ENCODE data around the gene SLC24A4. TPM values are rescaled to one million over a fixed set of nuclear protein-coding genes. Genes with fewer than 3 reads are reported as not detected.

Gene SLC24A4
- total and polyA plus RNA-seq, 5 donors from 2014 or later, result 0.91 TPM; not detected in 4

DNA sequence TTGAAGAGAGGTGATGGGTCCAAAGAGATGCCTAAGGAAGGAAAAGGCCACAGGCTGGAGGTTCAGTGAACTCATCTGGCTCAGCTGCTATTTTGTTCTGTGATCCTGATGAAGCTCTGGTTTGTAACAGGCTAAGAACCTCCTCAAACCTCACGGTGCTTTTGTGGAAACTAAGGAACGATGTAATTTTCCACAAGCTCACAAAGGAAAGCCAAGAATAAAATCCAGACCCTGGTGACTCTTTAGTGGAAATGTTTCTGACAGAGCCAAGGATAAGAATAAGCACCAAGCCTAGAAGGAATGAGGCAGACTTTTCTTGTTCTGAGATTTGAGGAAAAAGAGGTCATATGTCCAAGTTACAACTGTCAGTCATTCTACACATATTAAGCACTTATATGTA is 93.6 kb downstream of the SLC24A4 start:
- no peak overlapping the region for H3K27ac Mint-ChIP-seq
- Histone ChIP-seq H3K4me3 (ENCODE audit: low read depth, low read length) (no peak overlapping the region), H3K27me3 (ENCODE audit: control insufficient read depth, insufficient read depth, low read length) (no peaks in the 10 kb centered on the region), H3K36me3 (ENCODE audit: control insufficient read depth, insufficient read depth, low read length) (no peaks in the 10 kb centered on the region), H3K4me1 (ENCODE audit: control insufficient read depth, insufficient read depth, low read length, poor library complexity, severe bottlenecking) (no peaks in the 10 kb centered on the region), H3K9me3 (ENCODE audit: control insufficient read depth in 2 of 2, low read length in 2 of 2) (no peaks in the 10 kb centered on the region), H3K27ac (ENCODE audit: insufficient read depth, low read length, poor library complexity, severe bottlenecking) (no peak overlapping the region)
- H3K4me1 Mint-ChIP-seq, result no peaks in the 10 kb centered on the region
- no peak for DNase-seq
- no peaks in the 10 kb centered on the region for H3K36me3 Mint-ChIP-seq
- peaks cover 0 to 2% (median 0%) of the 10 kb centered on the region in 7 donors for H3K9me3 Mint-ChIP-seq
- H3K4me3 Mint-ChIP-seq, result no peak overlapping the region
- ATAC-seq (ENCODE audit: low read depth in 2 of 2), result no peak
- H3K27me3 Mint-ChIP-seq, result peaks cover 6% of the 10 kb centered on the region

DNA sequence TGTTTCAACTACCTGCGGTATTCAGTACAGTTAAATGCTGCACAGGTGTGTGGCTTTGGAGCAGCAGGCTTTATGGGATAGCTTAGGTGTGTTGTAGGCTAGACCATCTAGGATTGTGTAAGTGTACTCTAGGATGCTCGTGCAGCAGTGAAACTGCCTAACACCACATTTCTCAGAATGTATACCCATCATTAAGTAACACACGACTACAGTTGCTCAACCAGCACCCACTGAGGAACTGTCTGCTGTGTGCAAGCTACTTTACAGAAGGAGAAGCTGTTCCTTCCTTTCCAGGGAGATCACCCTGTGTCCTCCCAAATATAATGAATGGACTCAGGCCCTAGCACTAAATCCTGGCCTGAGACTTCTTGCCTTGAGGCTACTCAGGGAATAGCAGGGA is 94.8 kb downstream of the SLC24A4 start:
- DNase-seq, result no peak
- Histone ChIP-seq H3K27me3 (ENCODE audit: control insufficient read depth, insufficient read depth, low read length) (peaks cover 2% of the 10 kb centered on the region), H3K27ac (ENCODE audit: insufficient read depth, low read length, poor library complexity, severe bottlenecking) (no peak overlapping the region), H3K9me3 (ENCODE audit: control insufficient read depth in 2 of 2, low read length in 2 of 2) (no peaks in the 10 kb centered on the region), H3K4me3 (ENCODE audit: low read depth, low read length) (no peak overlapping the region), H3K4me1 (ENCODE audit: control insufficient read depth, insufficient read depth, low read length, poor library complexity, severe bottlenecking) (no peaks in the 10 kb centered on the region), H3K36me3 (ENCODE audit: control insufficient read depth, insufficient read depth, low read length) (no peaks in the 10 kb centered on the region)
- Mint-ChIP-seq H3K4me3 (no peak overlapping the region), H3K27me3 (peaks cover 9% of the 10 kb centered on the region), H3K27ac (no peak overlapping the region), H3K9me3 (peaks cover 0 to 2% (median 0%) of the 10 kb centered on the region in 7 donors), H3K4me1 (no peaks in the 10 kb centered on the region), H3K36me3 (no peaks in the 10 kb centered on the region)
- ATAC-seq (ENCODE audit: low read depth in 2 of 2), result no peak

DNA sequence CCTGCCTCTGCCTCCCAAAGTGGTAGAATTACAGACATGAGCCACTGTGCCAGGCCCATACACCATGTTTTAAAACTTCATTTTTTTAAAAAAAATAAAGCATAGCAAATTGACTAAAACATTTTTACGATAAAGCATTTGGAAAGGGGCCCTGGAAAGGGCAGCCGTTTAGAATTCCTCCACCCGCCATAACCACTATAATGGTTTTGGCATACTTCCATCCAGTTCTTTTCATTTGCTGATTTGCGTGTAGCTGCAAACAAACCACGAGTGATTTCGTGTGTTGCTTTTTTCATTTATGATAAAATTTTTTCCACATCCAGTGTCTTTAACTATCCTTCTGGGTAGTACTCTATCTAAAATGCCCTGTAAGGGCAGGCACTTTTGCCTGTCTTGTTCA is 98.8 kb downstream of the SLC24A4 start:
- H3K27ac ChIP-seq (ENCODE audit: insufficient read depth, low read length, poor library complexity, severe bottlenecking), result no peak overlapping the region
- Mint-ChIP-seq H3K4me3 (no peak overlapping the region), H3K4me1 (peaks cover 0 to 2% (median under 1%) of the 10 kb centered on the region in 4 donors), H3K27ac (no peak overlapping the region), H3K27me3 (peaks cover 4% of the 10 kb centered on the region), H3K9me3 (peaks cover 0 to 4% (median 0%) of the 10 kb centered on the region in 7 donors), H3K36me3 (no peaks in the 10 kb centered on the region)
- H3K9me3 ChIP-seq (ENCODE audit: control insufficient read depth in 2 of 2, low read length in 2 of 2), result no peaks in the 10 kb centered on the region
- no peaks in the 10 kb centered on the region for H3K36me3 ChIP-seq (ENCODE audit: control insufficient read depth, insufficient read depth, low read length)
- no peaks in the 10 kb centered on the region for H3K4me1 ChIP-seq (ENCODE audit: control insufficient read depth, insufficient read depth, low read length, poor library complexity, severe bottlenecking)
- ATAC-seq (ENCODE audit: low read depth in 2 of 2), result no peak
- peaks cover 2% of the 10 kb centered on the region for H3K27me3 ChIP-seq (ENCODE audit: control insufficient read depth, insufficient read depth, low read length)
- H3K4me3 ChIP-seq (ENCODE audit: low read depth, low read length), result no peak overlapping the region
- DNase-seq, result no peak

DNA sequence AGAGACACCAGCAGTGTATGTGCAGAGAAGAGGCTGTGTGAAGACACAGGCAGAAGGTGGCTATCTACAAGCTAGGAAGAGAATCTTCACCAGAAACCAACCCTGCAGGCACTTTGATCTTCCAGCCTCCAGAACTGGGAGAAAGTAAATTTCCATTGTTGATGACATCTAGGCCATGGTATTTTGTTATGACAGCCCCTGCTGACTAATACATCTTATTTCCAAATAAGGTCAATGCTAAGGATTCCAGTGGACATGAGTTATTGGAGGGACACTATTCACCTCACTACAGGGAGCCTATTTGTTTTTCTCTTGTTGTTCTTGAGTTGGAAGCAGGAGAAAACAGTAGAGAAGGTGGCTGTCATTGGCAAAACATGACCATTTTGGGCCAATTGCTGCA is 102.1 kb downstream of the SLC24A4 start:
- no peak overlapping the region for H3K4me3 ChIP-seq (ENCODE audit: low read depth, low read length)
- peaks cover 4% of the 10 kb centered on the region for H3K27me3 Mint-ChIP-seq
- ATAC-seq (ENCODE audit: low read depth in 2 of 2) (no peak), DNase-seq (no peak)
- no peaks in the 10 kb centered on the region for H3K36me3 Mint-ChIP-seq
- no peaks in the 10 kb centered on the region for H3K9me3 ChIP-seq (ENCODE audit: control insufficient read depth in 2 of 2, low read length in 2 of 2)
- H3K27me3 ChIP-seq (ENCODE audit: control insufficient read depth, insufficient read depth, low read length), result peaks cover 2% of the 10 kb centered on the region
- H3K27ac Mint-ChIP-seq, result no peak overlapping the region
- H3K27ac ChIP-seq (ENCODE audit: insufficient read depth, low read length, poor library complexity, severe bottlenecking), result no peak overlapping the region
- no peak overlapping the region for H3K4me3 Mint-ChIP-seq
- no peaks in the 10 kb centered on the region for H3K36me3 ChIP-seq (ENCODE audit: control insufficient read depth, insufficient read depth, low read length)
- peaks cover 0 to 2% (median under 1%) of the 10 kb centered on the region in 4 donors for H3K4me1 Mint-ChIP-seq
- no peaks in the 10 kb centered on the region for H3K4me1 ChIP-seq (ENCODE audit: control insufficient read depth, insufficient read depth, low read length, poor library complexity, severe bottlenecking)
- peaks cover 0 to 3% (median 0%) of the 10 kb centered on the region in 7 donors for H3K9me3 Mint-ChIP-seq

DNA sequence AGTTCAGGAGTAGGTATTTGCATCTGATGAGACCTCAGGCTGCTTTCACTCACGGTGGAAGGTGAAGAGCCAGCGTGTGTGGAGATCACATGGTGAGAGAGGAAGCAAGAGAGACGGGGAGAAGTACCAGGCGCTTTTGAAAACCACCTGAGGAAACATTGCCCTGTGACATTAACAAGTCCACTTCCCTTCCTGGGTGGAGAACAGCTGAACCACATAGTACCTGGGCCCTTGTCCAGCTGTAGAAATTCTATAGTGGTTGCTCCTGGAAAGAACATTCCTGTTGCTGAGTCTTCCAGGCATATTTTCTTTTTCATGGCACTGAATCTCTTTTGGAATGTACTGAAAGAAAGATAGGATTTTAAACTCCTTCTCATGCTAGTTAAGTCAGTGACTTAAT is 103.3 kb downstream of the SLC24A4 start:
- ATAC-seq (ENCODE audit: low read depth in 2 of 2), result no peak
- Mint-ChIP-seq H3K4me3 (no peak overlapping the region), H3K27me3 (peaks cover 4% of the 10 kb centered on the region), H3K27ac (peak overlapping the region in 1 of 3 donors; percentile 57), H3K4me1 (peaks cover 0 to 2% (median under 1%) of the 10 kb centered on the region in 4 donors), H3K36me3 (no peaks in the 10 kb centered on the region), H3K9me3 (peaks cover 0 to 4% (median 0%) of the 10 kb centered on the region in 7 donors)
- Histone ChIP-seq H3K36me3 (ENCODE audit: control insufficient read depth, insufficient read depth, low read length) (no peaks in the 10 kb centered on the region), H3K4me3 (ENCODE audit: low read depth, low read length) (no peak overlapping the region), H3K4me1 (ENCODE audit: control insufficient read depth, insufficient read depth, low read length, poor library complexity, severe bottlenecking) (no peaks in the 10 kb centered on the region), H3K27me3 (ENCODE audit: control insufficient read depth, insufficient read depth, low read length) (peaks cover 2% of the 10 kb centered on the region), H3K9me3 (ENCODE audit: control insufficient read depth in 2 of 2, low read length in 2 of 2) (no peaks in the 10 kb centered on the region), H3K27ac (ENCODE audit: insufficient read depth, low read length, poor library complexity, severe bottlenecking) (no peak overlapping the region)
- peak in 1 of 3 donors; percentile 25 for DNase-seq

DNA sequence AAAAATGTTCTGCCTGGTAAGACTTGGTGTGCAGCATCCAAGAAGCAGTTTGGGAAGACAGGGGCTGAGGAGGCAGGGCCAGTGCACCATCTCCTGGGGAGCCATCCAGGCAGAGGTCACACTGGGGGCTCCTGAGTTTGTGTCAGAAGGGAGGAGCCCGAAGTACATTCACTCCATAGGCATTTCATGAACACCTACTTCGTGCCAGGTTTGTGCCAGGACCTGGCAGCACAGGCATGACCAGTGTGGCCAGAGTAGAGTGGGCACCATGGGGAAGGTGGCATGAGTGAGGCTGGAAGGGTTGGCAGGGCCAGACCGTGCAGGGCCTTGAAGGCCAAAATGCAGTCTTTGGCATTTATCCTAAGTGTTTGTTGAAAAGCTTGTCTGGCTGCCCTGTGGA is 104.1 kb downstream of the SLC24A4 start:
- no peaks in the 10 kb centered on the region for H3K4me1 ChIP-seq (ENCODE audit: control insufficient read depth, insufficient read depth, low read length, poor library complexity, severe bottlenecking)
- ATAC-seq (ENCODE audit: low read depth in 2 of 2) (no peak), DNase-seq (no peak)
- H3K9me3 ChIP-seq (ENCODE audit: control insufficient read depth in 2 of 2, low read length in 2 of 2), result no peaks in the 10 kb centered on the region
- no peaks in the 10 kb centered on the region for H3K36me3 ChIP-seq (ENCODE audit: control insufficient read depth, insufficient read depth, low read length)
- H3K27ac ChIP-seq (ENCODE audit: insufficient read depth, low read length, poor library complexity, severe bottlenecking), result no peak overlapping the region
- Mint-ChIP-seq H3K4me3 (no peak overlapping the region), H3K9me3 (peaks cover 0 to 4% (median 0%) of the 10 kb centered on the region in 7 donors), H3K36me3 (no peaks in the 10 kb centered on the region), H3K27ac (peak overlapping the region in 1 of 3 donors; percentile 71), H3K27me3 (peaks cover under 1% of the 10 kb centered on the region), H3K4me1 (peaks cover 0 to 2% (median under 1%) of the 10 kb centered on the region in 4 donors)
- H3K27me3 ChIP-seq (ENCODE audit: control insufficient read depth, insufficient read depth, low read length), result no peaks in the 10 kb centered on the region
- no peak overlapping the region for H3K4me3 ChIP-seq (ENCODE audit: low read depth, low read length)

DNA sequence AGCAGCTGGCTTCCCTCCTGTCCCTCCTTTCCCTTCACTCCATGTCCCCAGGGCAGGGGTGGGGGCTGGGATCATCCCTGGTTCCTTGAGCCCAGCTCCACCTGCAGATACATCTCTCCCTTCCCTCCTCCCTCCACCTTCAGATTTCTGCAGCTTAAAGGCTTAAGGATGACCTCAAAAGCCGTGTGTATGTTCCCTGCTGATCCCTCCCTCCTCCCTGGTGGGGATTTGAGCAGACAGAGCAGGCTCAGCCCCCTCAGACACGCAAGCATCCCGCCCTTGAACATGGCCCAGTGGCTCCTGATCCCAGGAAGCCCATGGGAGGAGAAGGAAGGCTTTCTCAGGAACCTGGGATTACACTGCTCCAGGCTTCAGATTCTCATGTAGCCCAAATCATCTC is 107.7 kb downstream of the SLC24A4 start:
- H3K27ac Mint-ChIP-seq, result no peak overlapping the region
- DNase-seq (no peak), ATAC-seq (ENCODE audit: low read depth in 2 of 2) (no peak)
- Histone ChIP-seq H3K4me1 (ENCODE audit: control insufficient read depth, insufficient read depth, low read length, poor library complexity, severe bottlenecking) (no peaks in the 10 kb centered on the region), H3K27ac (ENCODE audit: insufficient read depth, low read length, poor library complexity, severe bottlenecking) (no peak overlapping the region), H3K9me3 (ENCODE audit: control insufficient read depth in 2 of 2, low read length in 2 of 2) (no peaks in the 10 kb centered on the region), H3K36me3 (ENCODE audit: control insufficient read depth, insufficient read depth, low read length) (no peaks in the 10 kb centered on the region), H3K27me3 (ENCODE audit: control insufficient read depth, insufficient read depth, low read length) (no peaks in the 10 kb centered on the region), H3K4me3 (ENCODE audit: low read depth, low read length) (no peak overlapping the region)
- H3K4me1 Mint-ChIP-seq, result peaks cover 0 to 2% (median under 1%) of the 10 kb centered on the region in 4 donors
- no peaks in the 10 kb centered on the region for H3K36me3 Mint-ChIP-seq
- H3K27me3 Mint-ChIP-seq, result peaks cover 8% of the 10 kb centered on the region
- H3K4me3 Mint-ChIP-seq, result no peak overlapping the region
- peaks cover 0 to 4% (median 0%) of the 10 kb centered on the region in 7 donors for H3K9me3 Mint-ChIP-seq

DNA sequence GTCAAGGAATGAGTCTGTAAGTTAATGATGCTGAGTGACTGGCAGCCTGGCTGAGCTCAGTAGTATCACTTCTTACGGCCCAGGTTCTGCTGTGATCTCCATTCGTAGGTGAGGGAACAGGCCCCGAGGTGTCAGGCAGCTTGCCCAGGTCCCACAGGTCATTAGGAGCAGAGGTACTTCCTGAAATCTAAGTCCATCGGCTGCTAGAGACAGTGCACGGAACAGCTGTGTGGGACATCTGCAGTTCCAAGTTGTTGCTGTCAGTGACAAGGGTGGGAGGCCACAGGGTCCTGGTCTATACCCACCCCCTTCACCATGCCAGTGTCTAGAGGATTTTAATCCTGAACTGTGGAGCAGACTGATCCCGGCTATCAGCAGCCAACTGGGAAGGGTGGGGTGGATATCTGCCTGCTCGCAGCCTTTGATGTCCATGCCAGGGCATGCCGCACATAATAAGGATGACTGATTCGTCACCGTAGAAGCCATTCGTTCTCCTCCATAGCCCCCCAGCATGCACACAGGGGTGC is 108.3 kb downstream of the SLC24A4 start:
- Histone ChIP-seq H3K36me3 (ENCODE audit: control insufficient read depth, insufficient read depth, low read length) (no peaks in the 10 kb centered on the region), H3K4me1 (ENCODE audit: control insufficient read depth, insufficient read depth, low read length, poor library complexity, severe bottlenecking) (no peaks in the 10 kb centered on the region), H3K27ac (ENCODE audit: insufficient read depth, low read length, poor library complexity, severe bottlenecking) (no peak overlapping the region), H3K27me3 (ENCODE audit: control insufficient read depth, insufficient read depth, low read length) (no peaks in the 10 kb centered on the region), H3K9me3 (ENCODE audit: control insufficient read depth in 2 of 2, low read length in 2 of 2) (no peaks in the 10 kb centered on the region), H3K4me3 (ENCODE audit: low read depth, low read length) (no peak overlapping the region)
- Mint-ChIP-seq H3K27ac (no peak overlapping the region), H3K4me1 (no peaks in the 10 kb centered on the region), H3K4me3 (no peak overlapping the region), H3K36me3 (no peaks in the 10 kb centered on the region), H3K9me3 (peaks cover 0 to 4% (median 0%) of the 10 kb centered on the region in 7 donors), H3K27me3 (peaks cover 11% of the 10 kb centered on the region)
- ATAC-seq (ENCODE audit: low read depth in 2 of 2) (no peak), DNase-seq (no peak)
